Peyer's patch (tissue), 4 donors: ENCODE measurements around the gene PAK6. TPM values are rescaled to one million over a fixed set of nuclear protein-coding genes. Genes with fewer than 3 reads are reported as not detected.

Experiments
- DNase-seq, 3 donors: peaks; one replicate each; pipeline ENCODE4 v3.0.0-alpha.2; 2017 to 2019
- H3K27ac ChIP-seq, 4 donors: fragments of 200-600 bp; sonication (generic); one replicate each; pipeline ENCODE4 v1.5.1; 2016 to 2019
- H3K27me3 ChIP-seq, 2 donors: fragments of 200-600 bp; sonication (generic); one replicate each; pipeline ENCODE4 v1.5.1; 2019
- H3K36me3 ChIP-seq, 3 donors: fragments of 200-600 bp; sonication (generic); one replicate each; pipeline ENCODE4 v1.5.1; 2016 to 2019
- H3K4me1 ChIP-seq, 4 donors: fragments of 200-600 bp; sonication (generic); one replicate each; pipeline ENCODE4 v1.5.1; 2016 to 2019
- H3K4me3 ChIP-seq, 4 donors: fragments of 200-600 bp; sonication (generic); 1 replicate in 3 of 4; 2 replicates in 1 of 4; pipeline ENCODE4 v1.5.1; 2016 to 2019; ENCODE audit warnings: mild to moderate bottlenecking in 1 of 4
- H3K9me3 ChIP-seq, 4 donors: fragments of 200-600 bp; sonication (generic); one replicate each; pipeline ENCODE4 v1.5.1; 2016 to 2019; ENCODE audit warnings: mild to moderate bottlenecking in 1 of 4
- POLR2A ChIP-seq, 2 donors: fragments of 450-650 bp; IDR thresholded peaks; one replicate each; pipeline ENCODE4 v1.5.1; 2017; ENCODE audit warnings: antibody characterized with exemption in 2 of 2, mild to moderate bottlenecking in 2 of 2, moderate library complexity in 2 of 2
- total RNA-seq, 4 donors: library from RNA; depleted of rRNA; stranded (reverse); fragments of >200 nt; gene quantifications; one replicate each; pipeline ENCODE4 v1.1.0, GENCODE V29; 2016
- TF ChIP-seq, protein P1 (sequence below), 6 experiments: fragments of 450-650 bp in 4 of 6; fragments of 200-600 bp in 2 of 6; sonication (generic) in 1 of 6; IDR thresholded peaks; one replicate each; pipeline ENCODE4 v1.5.1; 2017 to 2019; ENCODE audit warnings: antibody characterized with exemption in 6 of 6, mild to moderate bottlenecking in 3 of 6, moderate library complexity in 1 of 6

The PAK6 gene
- total RNA-seq, 4 donors from 2014 or later = 3.3 to 4.7 TPM; not detected in 2

GRCh38 chr15:40309344-40309862, 70.5 kb downstream of the PAK6 start:
- H3K27me3 ChIP-seq = no peaks in the 10 kb centered on the region
- no peaks in the 10 kb centered on the region for H3K9me3 ChIP-seq
- DNase-seq = peak in 1 of 3 donors; percentile 34
- H3K36me3 ChIP-seq = no peaks in the 10 kb centered on the region
- H3K4me1 ChIP-seq = peaks cover 0 to 17% (median 9%) of the 10 kb centered on the region in 4 donors
- TF ChIP-seq POLR2A (IDR thresholded peaks at IDR 0.05) = no peak
- TF ChIP-seq, protein P1, sequence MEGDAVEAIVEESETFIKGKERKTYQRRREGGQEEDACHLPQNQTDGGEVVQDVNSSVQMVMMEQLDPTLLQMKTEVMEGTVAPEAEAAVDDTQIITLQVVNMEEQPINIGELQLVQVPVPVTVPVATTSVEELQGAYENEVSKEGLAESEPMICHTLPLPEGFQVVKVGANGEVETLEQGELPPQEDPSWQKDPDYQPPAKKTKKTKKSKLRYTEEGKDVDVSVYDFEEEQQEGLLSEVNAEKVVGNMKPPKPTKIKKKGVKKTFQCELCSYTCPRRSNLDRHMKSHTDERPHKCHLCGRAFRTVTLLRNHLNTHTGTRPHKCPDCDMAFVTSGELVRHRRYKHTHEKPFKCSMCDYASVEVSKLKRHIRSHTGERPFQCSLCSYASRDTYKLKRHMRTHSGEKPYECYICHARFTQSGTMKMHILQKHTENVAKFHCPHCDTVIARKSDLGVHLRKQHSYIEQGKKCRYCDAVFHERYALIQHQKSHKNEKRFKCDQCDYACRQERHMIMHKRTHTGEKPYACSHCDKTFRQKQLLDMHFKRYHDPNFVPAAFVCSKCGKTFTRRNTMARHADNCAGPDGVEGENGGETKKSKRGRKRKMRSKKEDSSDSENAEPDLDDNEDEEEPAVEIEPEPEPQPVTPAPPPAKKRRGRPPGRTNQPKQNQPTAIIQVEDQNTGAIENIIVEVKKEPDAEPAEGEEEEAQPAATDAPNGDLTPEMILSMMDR (IDR thresholded peaks at IDR 0.05) = no peak
- H3K4me3 ChIP-seq = no peak overlapping the region
- H3K27ac ChIP-seq = peak overlapping the region in 2 of 4 donors; percentile 83 to 92

DNA sequence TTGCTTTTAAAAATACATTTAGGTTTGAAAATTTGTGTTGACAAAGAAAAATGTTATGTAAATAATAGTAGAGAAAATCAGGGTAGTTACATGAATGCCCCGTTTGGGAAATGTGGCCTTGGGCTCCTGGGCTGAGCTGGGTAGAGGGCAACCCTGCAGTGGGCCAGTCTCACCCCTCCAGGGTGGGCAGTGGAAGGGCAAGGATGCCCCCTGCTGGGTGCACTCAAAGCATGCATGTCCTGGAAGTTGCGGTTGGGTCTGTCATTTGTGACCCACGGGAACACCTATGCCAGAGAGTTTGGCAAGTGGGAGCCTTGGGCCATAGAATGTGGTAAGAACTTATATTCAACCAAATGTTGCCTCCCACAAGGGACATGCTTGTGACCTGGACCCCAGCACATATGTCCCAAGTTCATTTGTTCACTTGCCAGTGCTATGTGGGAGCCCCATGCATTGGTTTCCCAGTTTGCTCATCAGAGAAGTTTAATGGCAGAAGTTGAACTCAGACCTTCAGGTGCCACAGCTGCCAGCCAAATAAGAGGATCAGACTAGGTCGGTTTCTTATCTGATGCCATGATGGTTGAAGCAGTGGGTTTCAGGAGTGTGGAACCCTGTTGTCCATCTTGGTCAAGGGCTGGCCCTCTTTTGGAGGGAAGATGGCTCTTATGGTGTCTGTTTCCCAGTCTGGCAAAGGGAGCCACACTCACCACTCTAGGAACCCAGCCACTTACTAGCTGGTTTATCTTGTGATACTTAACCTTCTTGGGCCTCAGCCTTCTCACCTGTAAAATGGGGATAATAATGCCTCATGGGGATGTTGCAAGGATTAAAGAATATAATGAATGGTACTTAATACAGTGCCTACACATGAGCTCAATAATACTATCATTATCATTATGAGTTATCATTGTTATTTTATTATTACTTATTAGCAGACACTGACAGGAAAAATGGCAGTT, 71.4 kb downstream of the PAK6 start:
- H3K36me3 ChIP-seq = no peaks in the 10 kb centered on the region

DNA sequence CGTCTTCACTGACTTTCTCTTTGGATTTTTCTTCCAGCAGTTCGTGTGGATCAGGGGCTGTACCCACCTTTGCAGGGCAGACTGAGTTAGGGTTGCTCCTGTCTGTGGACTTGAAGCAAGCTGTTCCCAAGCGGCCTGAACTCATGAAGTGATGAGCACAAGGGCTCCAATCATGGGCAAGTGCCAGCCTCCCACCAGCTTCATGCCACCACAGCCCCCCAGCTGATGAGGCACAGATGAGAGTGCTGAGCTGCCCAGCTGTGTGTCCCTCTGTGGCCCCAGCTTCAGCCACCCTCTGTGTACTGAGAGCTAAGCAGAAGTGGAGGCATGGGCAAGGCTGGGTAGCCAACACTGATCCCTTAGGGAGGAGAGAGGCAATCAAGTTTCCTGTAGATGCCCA, 72.1 kb downstream of the PAK6 start:
- Histone ChIP-seq H3K9me3 (no peaks in the 10 kb centered on the region), H3K4me1 (peaks cover 0 to 19% (median 9%) of the 10 kb centered on the region in 4 donors), H3K4me3 (no peak overlapping the region), H3K27ac (no peak overlapping the region), H3K27me3 (no peaks in the 10 kb centered on the region), H3K36me3 (no peaks in the 10 kb centered on the region)
- TF ChIP-seq, protein P1 (IDR thresholded peaks at IDR 0.05) = no peak
- no peak for TF ChIP-seq POLR2A (IDR thresholded peaks at IDR 0.05)
- DNase-seq = peak in 1 of 3 donors; percentile 41

More for the DNA sequence above, 71.4 kb downstream of the PAK6 start:
- peak; percentile 62 to 75 (median 68) for DNase-seq
- Histone ChIP-seq H3K27me3 (no peaks in the 10 kb centered on the region), H3K9me3 (no peaks in the 10 kb centered on the region), H3K27ac (no peak overlapping the region), H3K4me3 (no peak overlapping the region), H3K4me1 (peaks cover 0 to 19% (median 9%) of the 10 kb centered on the region in 4 donors)
- TF ChIP-seq, protein P1 (IDR thresholded peaks at IDR 0.05) = peak; percentile 62 to 72 (median 66)
- no peak for TF ChIP-seq POLR2A (IDR thresholded peaks at IDR 0.05)

- Histone ChIP-seq H3K27me3 (no peaks in the 10 kb centered on the region), H3K27ac (no peak overlapping the region)
- no peak for TF ChIP-seq POLR2A (IDR thresholded peaks at IDR 0.05)
- TF ChIP-seq, protein P1 (IDR thresholded peaks at IDR 0.05) = no peak
Observed at GRCh38 chr15:40312370-40313158, 73.7 kb downstream of the PAK6 start.

More at GRCh38 chr15:40312370-40313158, 73.7 kb downstream of the PAK6 start:
- no peak overlapping the region for H3K4me3 ChIP-seq
- H3K4me1 ChIP-seq = peaks cover 0 to 19% (median 6%) of the 10 kb centered on the region in 4 donors
- no peaks in the 10 kb centered on the region for H3K36me3 ChIP-seq
- DNase-seq = peak in 1 of 3 donors; percentile 20
- no peaks in the 10 kb centered on the region for H3K9me3 ChIP-seq
